GM12878 (cell line): ENCODE data around the gene SPAG17. TPM values are rescaled to one million over a fixed set of nuclear protein-coding genes. Genes with fewer than 3 reads are reported as not detected.

Experiments
- CBX3 ChIP-seq: fragments of 200-600 bp; sonication (generic); IDR thresholded peaks from 2 replicates; pipeline ENCODE4 v1.6.1; 2016; ENCODE audit warnings: low read depth, borderline replicate concordance
- E2F8 ChIP-seq: fragments of 450-650 bp; IDR thresholded peaks from 2 replicates; pipeline ENCODE4 v1.6.1; 2018; ENCODE audit warnings: mild to moderate bottlenecking, low read depth, moderate library complexity; ENCODE audit not compliant: partially characterized antibody
- E4F1 ChIP-seq: fragments of 450-650 bp; IDR thresholded peaks from 2 replicates; pipeline ENCODE4 v1.6.1; 2018; ENCODE audit warnings: borderline replicate concordance, mild to moderate bottlenecking; ENCODE audit not compliant: partially characterized antibody
- FOXK2 ChIP-seq: fragments of 450-650 bp; IDR thresholded peaks from 2 replicates; pipeline ENCODE4 v1.6.1; 2017; ENCODE audit warnings: mild to moderate bottlenecking, moderate library complexity
- IKZF1 ChIP-seq: fragments of 450-650 bp; conservative IDR thresholded peaks from 2 replicates; pipeline ENCODE4 v1.6.1; 2017; ENCODE audit warnings: antibody characterized with exemption, mild to moderate bottlenecking
- PRDM15 ChIP-seq: fragments of 450-650 bp; formaldehyde crosslinking; IDR thresholded peaks from 2 replicates; pipeline ENCODE4 v1.4.0; 2020; ENCODE audit warnings: mild to moderate bottlenecking, moderate library complexity
- SIX5 ChIP-seq: IDR thresholded peaks from 2 replicates; pipeline ENCODE4 v1.6.1; 2011; ENCODE audit warnings: mild to moderate bottlenecking, low read depth, low read length, moderate library complexity; ENCODE audit not compliant: severe bottlenecking
- SUZ12 ChIP-seq: fragments of 200-600 bp; sonication (generic); IDR thresholded peaks from one replicate; pipeline ENCODE4 v1.6.1; 2018; ENCODE audit warnings: antibody characterized with exemption, mild to moderate bottlenecking; ENCODE audit not compliant: unreplicated experiment
- YBX1 ChIP-seq: fragments of 450-650 bp; IDR thresholded peaks from 2 replicates; pipeline ENCODE4 v1.6.1; 2016; ENCODE audit warnings: antibody characterized with exemption
- polyA plus RNA-seq, 11 experiments: library from polyadenylated mRNA; depleted of rRNA in 4 of 11; unstranded in 6 of 11; stranded (reverse) in 5 of 11; fragments of >200 nt; fragmentation: Nextera tagmentation in 4 of 11; fragmentation: Illumina TruSeq in 1 of 11; extraction: Ambion mirVana in 4 of 11; extraction: Trizol in 1 of 11; gene quantifications; 1 replicate in 1 of 11; 2 replicates in 10 of 11; pipeline versions ENCODE4 v1.2.1 to v1.2.3, GENCODE V29; 2011 to 2016; ENCODE audit warnings: inconsistent platforms in 2 of 11, missing spikeins in 2 of 11, low read depth in 1 of 11
- total RNA-seq, 4 experiments: library from RNA; depleted of rRNA in 3 of 4; stranded (reverse); fragments of >200 nt in 3 of 4; fragmentation: Illumina TruSeq in 1 of 4; extraction: Trizol in 1 of 4; gene quantifications; 2 replicates each; pipeline versions ENCODE4 v1.2.1 to v1.2.3, GENCODE V29; 2013 to 2021
- TF ChIP-seq, protein P1 (sequence below), 3 experiments: IDR thresholded peaks in 2 of 3; conservative IDR thresholded peaks in 1 of 3; 2 replicates each; pipeline ENCODE4 v1.5.1; 2011; ENCODE audit warnings: low read depth in 3 of 3, low read length in 3 of 3, mild to moderate bottlenecking in 3 of 3, control low read depth in 2 of 3, moderate library complexity in 2 of 3, inconsistent platforms in 1 of 3, mixed read lengths in 1 of 3; ENCODE audit not compliant: control insufficient read depth in 2 of 3, insufficient read depth in 1 of 3; ENCODE audit errors: extremely low read depth in 1 of 3
- TF ChIP-seq, protein P2 (sequence below): fragments of 150-350 bp; IDR thresholded peaks from 2 replicates; pipeline ENCODE4 v1.6.1; 2014; ENCODE audit warnings: mild to moderate bottlenecking, low read depth, low read length
- TF ChIP-seq, protein P3 (sequence below): IDR thresholded peaks from 2 replicates; pipeline ENCODE4 v1.6.1; 2012; ENCODE audit warnings: low read depth, low read length, improper control_type of control experiment

SPAG17 gene
- total and polyA plus RNA-seq, 10 of the 15 experiments (the other 5 are each of a cell fraction or from before 2014, with no cell fraction given) = 0.02 to 0.16 (median 0.03) TPM; not detected in 7

DNA sequence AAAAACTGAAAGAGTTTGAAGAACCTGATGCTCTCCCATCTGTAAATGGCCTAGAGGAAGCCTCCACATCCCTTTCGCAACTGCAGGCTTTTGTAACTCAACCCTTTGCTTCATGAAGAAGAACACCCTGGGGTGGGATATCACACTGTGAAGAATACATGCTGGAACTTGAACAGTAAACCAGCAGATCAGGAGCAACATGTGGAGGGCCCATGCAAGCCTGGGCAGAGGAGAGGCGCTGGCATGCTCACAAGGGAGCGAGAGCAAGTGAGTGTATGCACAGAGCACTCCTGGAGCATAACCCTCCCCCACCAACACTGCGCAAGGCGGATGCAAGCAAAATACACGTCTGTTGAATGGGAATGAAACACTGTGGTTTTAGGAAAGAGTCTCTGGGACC is 24.6 kb upstream of the SPAG17 start (continued):
- TF ChIP-seq, protein P1, sequence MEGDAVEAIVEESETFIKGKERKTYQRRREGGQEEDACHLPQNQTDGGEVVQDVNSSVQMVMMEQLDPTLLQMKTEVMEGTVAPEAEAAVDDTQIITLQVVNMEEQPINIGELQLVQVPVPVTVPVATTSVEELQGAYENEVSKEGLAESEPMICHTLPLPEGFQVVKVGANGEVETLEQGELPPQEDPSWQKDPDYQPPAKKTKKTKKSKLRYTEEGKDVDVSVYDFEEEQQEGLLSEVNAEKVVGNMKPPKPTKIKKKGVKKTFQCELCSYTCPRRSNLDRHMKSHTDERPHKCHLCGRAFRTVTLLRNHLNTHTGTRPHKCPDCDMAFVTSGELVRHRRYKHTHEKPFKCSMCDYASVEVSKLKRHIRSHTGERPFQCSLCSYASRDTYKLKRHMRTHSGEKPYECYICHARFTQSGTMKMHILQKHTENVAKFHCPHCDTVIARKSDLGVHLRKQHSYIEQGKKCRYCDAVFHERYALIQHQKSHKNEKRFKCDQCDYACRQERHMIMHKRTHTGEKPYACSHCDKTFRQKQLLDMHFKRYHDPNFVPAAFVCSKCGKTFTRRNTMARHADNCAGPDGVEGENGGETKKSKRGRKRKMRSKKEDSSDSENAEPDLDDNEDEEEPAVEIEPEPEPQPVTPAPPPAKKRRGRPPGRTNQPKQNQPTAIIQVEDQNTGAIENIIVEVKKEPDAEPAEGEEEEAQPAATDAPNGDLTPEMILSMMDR (IDR thresholded peaks at IDR 0.05 in 2 of 3, conservative IDR thresholded peaks at IDR 0.05 in 1 of 3; ENCODE audit: control insufficient read depth in 2 of 3, extremely low read depth in 1 of 3, insufficient read depth in 1 of 3, low read depth in 3 of 3, low read length in 3 of 3) = no peak
- no peak for TF ChIP-seq PRDM15 (CRISPR knock-in tag)
- TF ChIP-seq FOXK2 = no peak
- TF ChIP-seq, protein P2, sequence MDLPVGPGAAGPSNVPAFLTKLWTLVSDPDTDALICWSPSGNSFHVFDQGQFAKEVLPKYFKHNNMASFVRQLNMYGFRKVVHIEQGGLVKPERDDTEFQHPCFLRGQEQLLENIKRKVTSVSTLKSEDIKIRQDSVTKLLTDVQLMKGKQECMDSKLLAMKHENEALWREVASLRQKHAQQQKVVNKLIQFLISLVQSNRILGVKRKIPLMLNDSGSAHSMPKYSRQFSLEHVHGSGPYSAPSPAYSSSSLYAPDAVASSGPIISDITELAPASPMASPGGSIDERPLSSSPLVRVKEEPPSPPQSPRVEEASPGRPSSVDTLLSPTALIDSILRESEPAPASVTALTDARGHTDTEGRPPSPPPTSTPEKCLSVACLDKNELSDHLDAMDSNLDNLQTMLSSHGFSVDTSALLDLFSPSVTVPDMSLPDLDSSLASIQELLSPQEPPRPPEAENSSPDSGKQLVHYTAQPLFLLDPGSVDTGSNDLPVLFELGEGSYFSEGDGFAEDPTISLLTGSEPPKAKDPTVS = no peak
- TF ChIP-seq E2F8 = no peak
- no peak for TF ChIP-seq SUZ12
- no peak for TF ChIP-seq E4F1
- TF ChIP-seq YBX1 = no peak
- TF ChIP-seq, protein P3, sequence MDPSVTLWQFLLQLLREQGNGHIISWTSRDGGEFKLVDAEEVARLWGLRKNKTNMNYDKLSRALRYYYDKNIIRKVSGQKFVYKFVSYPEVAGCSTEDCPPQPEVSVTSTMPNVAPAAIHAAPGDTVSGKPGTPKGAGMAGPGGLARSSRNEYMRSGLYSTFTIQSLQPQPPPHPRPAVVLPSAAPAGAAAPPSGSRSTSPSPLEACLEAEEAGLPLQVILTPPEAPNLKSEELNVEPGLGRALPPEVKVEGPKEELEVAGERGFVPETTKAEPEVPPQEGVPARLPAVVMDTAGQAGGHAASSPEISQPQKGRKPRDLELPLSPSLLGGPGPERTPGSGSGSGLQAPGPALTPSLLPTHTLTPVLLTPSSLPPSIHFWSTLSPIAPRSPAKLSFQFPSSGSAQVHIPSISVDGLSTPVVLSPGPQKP = no peak
- TF ChIP-seq SIX5 = no peak
- TF ChIP-seq CBX3 = no peak
- no peak for TF ChIP-seq IKZF1
